ENCODE measurements around the gene BCL6B.

The BCL6B gene

DNA sequence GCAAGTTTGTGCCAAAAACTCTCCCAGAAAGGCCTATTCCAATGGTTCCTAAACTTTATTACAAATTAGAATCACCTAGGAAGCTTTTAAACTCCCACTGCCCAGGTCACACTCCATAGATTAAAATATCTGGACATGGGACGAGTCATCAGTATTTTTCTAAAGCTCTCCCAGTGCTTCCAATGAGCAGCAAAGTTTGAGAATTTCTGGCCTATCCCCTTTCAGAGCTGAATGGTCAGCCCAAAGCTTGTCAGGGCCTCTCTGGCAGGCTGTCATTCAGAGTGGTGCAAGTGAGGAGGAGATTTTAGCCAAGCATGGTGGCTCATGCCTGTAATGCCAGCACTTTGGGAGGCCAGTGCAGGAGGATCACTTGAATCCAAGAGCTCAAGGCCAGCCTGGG lies 2.4 kb downstream of the BCL6B start:
- Histone ChIP-seq H4K20me1 (ENCODE audit: low read depth, low read length) (no peaks in the 10 kb centered on the region), H3K4me2 (ENCODE audit: low read depth, low read length, poor library complexity, severe bottlenecking) (no peak overlapping the region), H3K9me2 (replicated peaks; ENCODE audit: insufficient read depth, low read length) (no peaks in the 10 kb centered on the region), H3F3A (ENCODE audit: insufficient read depth) (no peaks in the 10 kb centered on the region), H3K9me3 (ENCODE audit: insufficient read depth, low read length) (no peaks in the 10 kb centered on the region), H3K79me2 (ENCODE audit: insufficient read depth, low read length) (no peaks in the 10 kb centered on the region), H3K36me3 (ENCODE audit: low read length) (no peaks in the 10 kb centered on the region), H3K9ac (ENCODE audit: low read length) (no peak overlapping the region), H3K27me3 (ENCODE audit: low read length) (no peaks in the 10 kb centered on the region), H3K4me3 (ENCODE audit: insufficient read depth, low read length, poor library complexity, severe bottlenecking) (no peak overlapping the region), H2AFZ (ENCODE audit: low read depth, low read length, severe bottlenecking) (no peak overlapping the region), H3K27ac (ENCODE audit: low read depth, low read length) (no peak overlapping the region)
- TF ChIP-seq, protein P1, sequence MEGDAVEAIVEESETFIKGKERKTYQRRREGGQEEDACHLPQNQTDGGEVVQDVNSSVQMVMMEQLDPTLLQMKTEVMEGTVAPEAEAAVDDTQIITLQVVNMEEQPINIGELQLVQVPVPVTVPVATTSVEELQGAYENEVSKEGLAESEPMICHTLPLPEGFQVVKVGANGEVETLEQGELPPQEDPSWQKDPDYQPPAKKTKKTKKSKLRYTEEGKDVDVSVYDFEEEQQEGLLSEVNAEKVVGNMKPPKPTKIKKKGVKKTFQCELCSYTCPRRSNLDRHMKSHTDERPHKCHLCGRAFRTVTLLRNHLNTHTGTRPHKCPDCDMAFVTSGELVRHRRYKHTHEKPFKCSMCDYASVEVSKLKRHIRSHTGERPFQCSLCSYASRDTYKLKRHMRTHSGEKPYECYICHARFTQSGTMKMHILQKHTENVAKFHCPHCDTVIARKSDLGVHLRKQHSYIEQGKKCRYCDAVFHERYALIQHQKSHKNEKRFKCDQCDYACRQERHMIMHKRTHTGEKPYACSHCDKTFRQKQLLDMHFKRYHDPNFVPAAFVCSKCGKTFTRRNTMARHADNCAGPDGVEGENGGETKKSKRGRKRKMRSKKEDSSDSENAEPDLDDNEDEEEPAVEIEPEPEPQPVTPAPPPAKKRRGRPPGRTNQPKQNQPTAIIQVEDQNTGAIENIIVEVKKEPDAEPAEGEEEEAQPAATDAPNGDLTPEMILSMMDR (IDR thresholded peaks at IDR 0.05; ENCODE audit: insufficient read depth, low read length, poor library complexity, severe bottlenecking): no peak
- no peak for TF ChIP-seq EZH2phosphoT487 (conservative IDR thresholded peaks at IDR 0.05; ENCODE audit: low read length)

DNA sequence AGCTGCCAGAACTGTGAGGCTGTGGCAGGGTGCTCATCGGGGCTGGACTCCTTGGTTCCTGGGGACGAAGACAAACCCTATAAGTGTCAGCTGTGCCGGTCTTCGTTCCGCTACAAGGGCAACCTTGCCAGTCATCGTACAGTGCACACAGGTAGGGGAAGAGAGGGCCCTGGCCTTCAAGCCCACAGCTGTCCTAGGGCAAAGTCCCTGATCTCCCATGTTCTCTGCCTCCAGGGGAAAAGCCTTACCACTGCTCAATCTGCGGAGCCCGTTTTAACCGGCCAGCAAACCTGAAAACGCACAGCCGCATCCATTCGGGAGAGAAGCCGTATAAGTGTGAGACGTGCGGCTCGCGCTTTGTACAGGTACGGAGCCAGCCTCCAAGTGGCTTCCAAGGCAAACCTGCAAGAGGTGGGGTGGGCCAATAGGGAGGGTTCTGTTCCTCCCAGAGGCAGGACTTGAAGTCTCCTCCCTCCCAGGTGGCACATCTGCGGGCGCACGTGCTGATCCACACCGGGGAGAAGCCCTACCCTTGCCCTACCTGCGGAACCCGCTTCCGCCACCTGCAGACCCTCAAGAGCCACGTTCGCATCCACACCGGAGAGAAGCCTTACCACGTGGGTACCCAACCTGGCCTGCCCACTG lies 3.7 kb downstream of the BCL6B start:
- H3K9ac ChIP-seq (ENCODE audit: low read length): no peak overlapping the region
- H3K9me3 ChIP-seq (ENCODE audit: insufficient read depth, low read length): no peaks in the 10 kb centered on the region
- no peaks in the 10 kb centered on the region for H3K9me2 ChIP-seq (replicated peaks; ENCODE audit: insufficient read depth, low read length)
- H2AFZ ChIP-seq (ENCODE audit: low read depth, low read length, severe bottlenecking): no peak overlapping the region
- no peak overlapping the region for H3K4me2 ChIP-seq (ENCODE audit: low read depth, low read length, poor library complexity, severe bottlenecking)
- no peak overlapping the region for H3K4me3 ChIP-seq (ENCODE audit: insufficient read depth, low read length, poor library complexity, severe bottlenecking)
- no peaks in the 10 kb centered on the region for H3K79me2 ChIP-seq (ENCODE audit: insufficient read depth, low read length)
- H3K27ac ChIP-seq (ENCODE audit: low read depth, low read length): no peak overlapping the region
- H3K36me3 ChIP-seq (ENCODE audit: low read length): no peaks in the 10 kb centered on the region
- TF ChIP-seq, protein P1 (IDR thresholded peaks at IDR 0.05; ENCODE audit: insufficient read depth, low read length, poor library complexity, severe bottlenecking): no peak
- TF ChIP-seq EZH2phosphoT487 (conservative IDR thresholded peaks at IDR 0.05; ENCODE audit: low read length): no peak
- H3F3A ChIP-seq (ENCODE audit: insufficient read depth): no peaks in the 10 kb centered on the region
- no peaks in the 10 kb centered on the region for H3K27me3 ChIP-seq (ENCODE audit: low read length)
- H4K20me1 ChIP-seq (ENCODE audit: low read depth, low read length): no peaks in the 10 kb centered on the region

DNA sequence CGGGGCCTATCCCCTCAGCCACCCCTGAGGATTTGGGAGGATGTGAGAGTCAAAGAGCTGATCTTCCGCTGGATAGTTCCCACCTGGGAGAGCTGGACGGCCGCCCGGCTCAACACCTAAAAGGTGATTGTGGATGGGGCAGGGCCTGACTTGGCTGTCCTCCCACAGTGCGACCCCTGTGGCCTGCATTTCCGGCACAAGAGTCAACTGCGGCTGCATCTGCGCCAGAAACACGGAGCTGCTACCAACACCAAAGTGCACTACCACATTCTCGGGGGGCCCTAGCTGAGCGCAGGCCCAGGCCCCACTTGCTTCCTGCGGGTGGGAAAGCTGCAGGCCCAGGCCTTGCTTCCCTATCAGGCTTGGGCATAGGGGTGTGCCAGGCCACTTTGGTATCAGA lies 4.5 kb downstream of the BCL6B start:
- Histone ChIP-seq H3K36me3 (ENCODE audit: low read length) (no peaks in the 10 kb centered on the region), H2AFZ (ENCODE audit: low read depth, low read length, severe bottlenecking) (no peak overlapping the region), H3K9me2 (replicated peaks; ENCODE audit: insufficient read depth, low read length) (no peaks in the 10 kb centered on the region), H3K79me2 (ENCODE audit: insufficient read depth, low read length) (no peaks in the 10 kb centered on the region), H3K4me2 (ENCODE audit: low read depth, low read length, poor library complexity, severe bottlenecking) (no peak overlapping the region), H3K9ac (ENCODE audit: low read length) (no peak overlapping the region), H3K4me3 (ENCODE audit: insufficient read depth, low read length, poor library complexity, severe bottlenecking) (no peak overlapping the region), H3K9me3 (ENCODE audit: insufficient read depth, low read length) (no peaks in the 10 kb centered on the region), H3F3A (ENCODE audit: insufficient read depth) (no peaks in the 10 kb centered on the region), H3K27ac (ENCODE audit: low read depth, low read length) (no peak overlapping the region), H3K27me3 (ENCODE audit: low read length) (no peaks in the 10 kb centered on the region), H4K20me1 (ENCODE audit: low read depth, low read length) (no peaks in the 10 kb centered on the region)
- TF ChIP-seq, protein P1 (IDR thresholded peaks at IDR 0.05; ENCODE audit: insufficient read depth, low read length, poor library complexity, severe bottlenecking): no peak
- no peak for TF ChIP-seq EZH2phosphoT487 (conservative IDR thresholded peaks at IDR 0.05; ENCODE audit: low read length)
